Dermis microvascular lymphatic vessel endothelial cell (primary cell): ENCODE data around the gene BICDL1. TPM values are rescaled to one million over a fixed set of nuclear protein-coding genes. Genes with fewer than 3 reads are reported as not detected.

Experiments used
- DNase-seq, 2 donors: peaks; one replicate each; pipeline versions ENCODE4 v3.0.0 to v3.0.0-alpha.2; 2010; ENCODE audit warnings: low read depth in 2 of 2
- total RNA-seq: library from RNA; depleted of rRNA; stranded (reverse); fragments of >200 nt; gene quantifications from 2 replicates; pipeline ENCODE4 v1.2.1, GENCODE V29; 2014

The BICDL1 gene
- total RNA-seq, 1 donor from 2014 or later: not detected

DNA sequence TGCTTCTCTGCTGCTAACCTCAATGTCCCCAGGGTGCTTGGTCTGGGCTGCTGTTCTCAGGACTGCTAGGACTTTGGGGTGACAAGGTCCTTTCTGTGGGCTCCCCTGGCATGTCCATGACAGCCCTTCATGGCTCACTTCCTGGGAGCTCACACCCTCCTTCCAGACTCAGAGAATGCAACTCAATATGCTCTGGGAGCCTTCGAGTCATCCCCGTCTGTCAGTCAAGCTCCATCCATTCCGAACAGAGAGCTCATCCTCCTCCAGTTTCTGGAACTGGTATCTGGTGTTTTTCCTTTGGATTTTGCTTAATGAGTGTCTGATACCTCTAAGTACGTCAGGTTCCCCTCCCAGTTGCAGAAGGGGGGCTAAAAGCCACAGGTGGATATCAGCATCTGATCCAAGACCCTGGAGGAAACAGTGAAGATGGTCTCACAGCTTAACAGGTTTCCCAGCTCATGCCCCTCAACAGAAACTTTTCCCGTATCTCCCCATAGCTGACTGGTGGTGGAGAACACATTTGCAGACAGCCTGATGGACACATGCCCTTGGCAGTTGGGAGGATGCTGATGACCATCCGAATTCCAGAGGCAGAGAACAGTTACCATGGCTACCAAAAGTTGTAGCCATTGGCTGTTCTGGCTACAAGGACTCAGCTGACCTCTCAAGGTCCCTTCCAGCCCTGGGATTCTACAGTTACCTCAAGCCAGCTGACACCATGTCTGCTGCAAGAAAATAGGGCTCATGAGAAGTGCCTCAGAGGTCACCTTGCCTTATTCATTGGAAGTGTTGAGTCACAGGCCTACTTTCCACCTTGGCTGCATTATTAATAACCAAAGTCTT, 137.0 kb downstream of the BICDL1 start:
- peak in 1 of 2 donors; percentile 72 for DNase-seq

DNA sequence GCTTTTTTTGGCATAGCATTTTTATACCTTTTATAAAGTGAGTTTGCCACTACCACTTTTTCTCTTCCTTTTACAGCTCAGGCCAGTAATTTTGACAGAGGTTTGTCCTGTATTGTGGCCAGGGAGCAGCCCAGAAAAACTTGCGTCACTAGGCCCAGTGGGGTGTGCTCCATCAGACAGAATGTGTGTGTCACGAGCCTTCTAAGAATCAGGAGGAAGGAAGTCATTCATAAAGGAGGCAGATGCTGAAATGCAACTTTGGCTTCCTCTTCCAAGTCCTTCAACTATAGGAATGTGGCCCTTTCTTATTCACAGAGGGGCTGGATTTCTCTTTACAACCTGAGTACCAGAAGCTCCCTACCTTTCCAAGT, 137.6 kb downstream of the BICDL1 start:
- DNase-seq: peak in 1 of 2 donors; percentile 82

DNA sequence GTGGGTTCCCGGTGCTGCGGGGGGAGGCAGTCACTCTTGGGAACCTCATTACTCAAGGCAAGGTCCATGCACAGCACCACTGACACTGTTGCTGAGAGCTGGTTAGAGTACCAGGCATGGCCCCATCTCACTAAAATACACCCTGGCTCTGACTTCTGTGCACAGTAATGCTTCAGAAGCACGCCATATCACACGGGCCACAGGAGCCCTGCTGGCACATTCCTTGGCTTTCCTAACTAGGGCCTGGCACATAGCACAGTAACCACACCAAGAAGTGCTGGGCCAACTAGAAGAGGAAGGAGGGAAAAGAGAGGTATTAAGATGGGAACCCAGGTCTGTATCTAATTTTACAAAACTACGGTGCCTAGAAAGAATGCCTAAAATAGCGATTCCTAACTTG, 141.0 kb downstream of the BICDL1 start:
- no peak for DNase-seq

DNA sequence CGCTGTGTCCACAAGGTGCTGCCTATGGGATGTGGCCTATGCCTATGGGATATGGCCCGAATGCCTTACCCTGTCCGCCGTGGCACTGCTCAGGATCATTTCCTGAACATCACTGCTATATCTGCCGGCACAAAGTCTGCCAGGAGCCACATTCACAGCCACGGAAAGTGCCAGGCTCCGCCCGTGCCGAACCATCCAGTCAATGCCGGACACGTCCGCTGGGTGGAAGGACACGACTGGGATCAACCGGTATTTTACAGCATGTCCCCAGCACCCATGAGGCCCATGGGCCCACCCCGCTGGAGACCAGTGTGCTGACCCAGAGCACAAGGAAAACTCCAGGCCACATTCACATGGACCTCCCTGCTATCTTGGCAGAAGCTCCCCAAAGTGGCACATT, 142.1 kb downstream of the BICDL1 start:
- DNase-seq: no peak

DNA sequence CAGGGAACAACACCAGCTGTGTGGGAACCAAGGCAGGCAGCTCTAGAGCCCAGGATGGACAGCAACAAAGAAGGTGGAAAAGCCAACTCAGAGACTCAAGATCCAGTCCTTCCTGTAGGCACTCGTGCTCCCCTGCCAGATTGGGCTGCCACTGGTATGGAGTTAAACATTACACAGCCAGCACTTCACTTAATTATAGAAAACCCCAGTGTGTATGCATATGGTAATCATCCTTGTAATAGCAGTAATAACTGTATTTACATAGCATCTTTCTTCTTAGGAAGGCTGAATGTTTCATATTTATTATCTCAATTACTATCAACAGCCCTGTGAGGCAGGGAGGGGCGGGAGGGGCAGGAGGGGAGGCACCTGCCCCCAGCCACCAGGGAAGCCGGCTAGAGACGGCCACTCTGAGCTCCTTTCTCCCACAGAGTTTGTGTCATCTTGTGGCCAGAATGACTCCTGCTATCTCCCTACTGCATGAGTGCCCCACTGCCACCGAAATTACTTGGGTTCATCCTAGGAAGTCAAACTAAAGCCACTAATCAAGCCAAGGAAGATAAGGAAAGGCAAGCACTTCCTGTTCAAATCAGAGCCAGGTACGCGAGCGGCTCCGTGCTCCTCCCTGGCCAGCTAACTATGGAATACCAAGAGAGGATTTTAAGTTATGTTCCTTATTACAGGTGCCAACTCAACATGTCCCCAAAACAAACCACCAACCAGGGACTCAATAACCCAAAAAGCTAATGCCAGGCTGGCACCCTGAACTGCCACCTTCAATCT, 143.2 kb downstream of the BICDL1 start:
- no peak for DNase-seq

DNA sequence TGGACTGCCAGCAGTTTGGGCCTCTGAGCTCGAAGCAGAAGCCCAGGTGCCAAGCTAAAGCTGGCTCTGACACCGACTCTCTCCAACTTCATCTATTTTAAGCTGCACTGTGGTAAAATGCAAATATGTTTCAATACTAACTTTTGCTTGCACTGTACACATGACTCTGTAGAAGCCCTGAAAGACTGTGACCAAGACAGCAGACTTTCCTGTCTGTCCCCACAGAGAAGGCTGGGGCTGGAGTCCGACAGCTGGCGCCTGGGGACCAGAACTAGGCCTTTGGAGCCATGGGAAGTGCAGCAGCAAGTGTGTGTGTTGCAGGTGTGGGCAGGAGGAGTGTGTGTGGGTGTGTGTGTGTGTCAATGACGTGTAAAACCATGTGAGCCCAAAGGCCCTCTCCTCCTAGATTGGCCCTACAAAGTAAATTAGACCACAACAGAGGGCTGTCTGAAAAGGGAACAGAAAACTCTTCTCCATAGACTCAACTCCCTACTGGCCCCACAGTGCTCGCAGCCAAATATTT, 143.9 kb downstream of the BICDL1 start:
- DNase-seq: no peak

DNA sequence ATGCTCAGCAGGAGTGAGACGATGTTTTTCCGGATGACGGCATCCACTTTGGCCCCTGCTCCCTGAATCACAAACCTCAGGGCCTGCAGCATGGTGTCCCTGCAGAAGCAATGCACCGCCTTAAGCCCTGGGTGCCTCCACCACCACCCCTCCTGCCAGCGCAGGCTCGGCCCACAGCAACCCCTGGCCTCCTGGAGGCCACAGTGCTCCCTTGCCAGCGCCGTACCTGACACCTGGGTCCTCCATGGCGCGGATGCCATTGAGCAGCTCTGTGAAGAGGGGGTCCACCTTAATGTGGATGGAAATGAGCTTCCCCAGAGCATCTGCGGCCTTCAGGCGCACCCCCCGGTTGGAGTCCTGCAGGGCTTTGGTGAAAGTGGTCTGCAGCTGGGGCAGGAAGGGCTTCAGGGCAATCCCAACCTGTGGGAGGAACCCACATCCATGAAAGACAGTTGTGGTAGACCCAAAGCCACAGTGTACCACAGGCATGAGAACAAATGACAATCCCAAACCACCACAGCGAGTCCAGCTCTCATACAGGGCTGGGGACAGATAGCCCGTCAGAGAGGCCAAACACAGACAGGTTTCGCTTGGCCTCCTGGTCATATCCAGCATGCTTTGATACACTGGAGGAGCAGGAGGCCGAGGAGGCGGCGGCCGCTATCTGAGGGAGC, 145.4 kb downstream of the BICDL1 start:
- no peak for DNase-seq

DNA sequence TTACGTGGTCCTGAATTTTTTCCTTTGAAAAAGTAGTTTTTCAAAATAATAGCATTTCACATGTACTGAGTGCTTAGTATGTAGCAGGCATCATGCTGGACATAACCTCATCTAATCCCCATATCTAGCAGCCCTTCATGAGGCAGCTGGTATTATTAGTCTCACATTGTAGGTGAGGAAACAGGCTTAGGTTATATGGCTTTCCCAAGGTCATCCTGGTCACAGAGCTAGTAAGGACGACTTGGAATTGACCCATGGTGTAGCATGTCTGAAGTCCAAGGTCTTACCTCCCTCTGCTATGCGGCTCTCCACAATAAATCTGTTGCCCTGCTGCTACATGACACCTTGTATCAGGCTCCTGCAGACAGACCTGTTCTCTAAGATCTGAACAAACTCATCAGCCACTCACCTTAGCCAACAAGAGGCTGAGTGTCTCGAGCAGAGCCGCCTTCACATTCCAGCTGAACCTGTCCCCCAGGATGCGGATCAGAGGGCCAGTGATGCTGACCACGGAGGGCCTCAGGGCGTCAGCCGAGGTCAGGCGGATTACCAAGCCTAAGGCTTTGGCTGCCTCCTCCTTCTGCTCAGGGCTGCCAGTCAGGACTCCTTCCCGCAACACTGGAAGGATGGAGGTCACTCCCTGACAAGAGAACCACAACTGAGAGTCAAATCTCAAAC, 147.2 kb downstream of the BICDL1 start:
- no peak for DNase-seq

DNA sequence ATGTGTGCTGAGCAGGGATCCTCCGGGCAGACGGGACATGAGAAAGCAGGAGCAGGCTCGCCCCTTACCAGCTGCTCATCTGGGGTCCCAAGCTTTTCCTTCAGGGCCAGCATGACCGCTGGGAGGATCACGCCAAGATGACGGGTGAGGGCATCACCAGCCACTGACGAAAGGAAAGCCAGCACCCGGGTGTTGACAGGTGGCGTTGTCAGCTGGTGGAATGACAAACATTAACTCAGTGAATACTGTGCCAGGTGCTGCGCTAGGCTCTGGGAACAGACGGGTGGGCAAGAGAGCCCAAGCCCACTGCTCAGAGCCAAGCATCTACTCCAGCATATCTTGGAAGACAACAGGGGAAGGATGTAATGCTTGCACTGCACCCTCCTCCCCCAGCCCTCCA, 148.8 kb downstream of the BICDL1 start:
- DNase-seq: no peak

DNA sequence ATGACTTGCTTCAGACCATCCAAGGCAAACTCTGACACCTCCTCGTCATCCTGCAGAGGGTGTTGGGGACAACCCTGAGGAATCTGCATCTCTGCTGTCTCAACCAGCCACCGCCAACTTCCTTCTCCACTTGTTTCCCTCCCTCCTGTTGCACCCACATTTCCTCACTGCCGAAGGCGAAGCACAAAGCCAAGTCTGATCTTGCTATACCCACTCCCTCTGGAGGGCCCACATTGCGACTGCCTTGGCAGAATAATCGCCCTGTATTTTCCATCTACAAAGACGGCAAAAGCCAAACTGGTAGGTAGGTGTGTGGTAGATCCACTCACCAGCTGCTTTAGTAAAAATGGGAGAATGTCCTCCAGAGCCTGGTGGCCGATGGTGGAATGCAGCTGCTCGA, 149.3 kb downstream of the BICDL1 start:
- no peak for DNase-seq

DNA sequence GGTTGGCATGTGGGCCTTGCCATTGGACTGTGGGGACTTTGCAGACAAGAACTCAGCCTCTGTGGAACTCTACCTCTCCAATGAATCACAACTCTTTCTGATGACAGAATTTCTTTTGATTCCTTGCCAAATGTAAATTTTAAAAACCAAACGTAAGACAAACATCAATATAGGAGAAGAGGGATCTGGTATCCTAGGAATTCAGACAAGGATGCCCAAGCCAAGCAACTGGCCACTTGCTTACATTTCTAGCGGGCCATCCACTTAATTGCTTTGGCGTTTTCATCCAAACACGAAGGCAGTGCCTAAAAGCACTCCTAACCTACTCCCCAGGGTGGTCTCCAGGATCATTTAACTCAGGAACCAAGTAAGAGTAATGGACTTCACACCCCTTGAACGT, 150.9 kb downstream of the BICDL1 start:
- no peak for DNase-seq

DNA sequence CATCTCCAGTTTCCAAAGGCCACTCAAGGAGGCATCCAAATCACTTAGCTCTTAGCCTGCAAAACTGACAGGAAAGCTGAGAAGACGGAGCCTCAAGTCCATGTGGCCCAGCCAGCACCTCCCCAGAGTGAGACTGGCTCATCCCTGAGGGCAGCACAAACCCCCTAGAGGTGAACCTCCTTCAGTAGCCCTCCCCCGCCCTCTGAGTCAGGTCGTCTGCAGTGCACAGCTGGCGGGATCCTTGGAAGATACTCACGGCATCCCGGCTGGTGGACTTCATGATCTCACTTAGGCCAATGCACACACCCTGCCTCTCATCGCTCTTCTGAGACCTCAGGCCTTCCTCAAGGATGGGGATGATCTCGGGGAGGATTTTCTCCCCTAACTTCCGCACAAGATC, 151.6 kb downstream of the BICDL1 start:
- no peak for DNase-seq

DNA sequence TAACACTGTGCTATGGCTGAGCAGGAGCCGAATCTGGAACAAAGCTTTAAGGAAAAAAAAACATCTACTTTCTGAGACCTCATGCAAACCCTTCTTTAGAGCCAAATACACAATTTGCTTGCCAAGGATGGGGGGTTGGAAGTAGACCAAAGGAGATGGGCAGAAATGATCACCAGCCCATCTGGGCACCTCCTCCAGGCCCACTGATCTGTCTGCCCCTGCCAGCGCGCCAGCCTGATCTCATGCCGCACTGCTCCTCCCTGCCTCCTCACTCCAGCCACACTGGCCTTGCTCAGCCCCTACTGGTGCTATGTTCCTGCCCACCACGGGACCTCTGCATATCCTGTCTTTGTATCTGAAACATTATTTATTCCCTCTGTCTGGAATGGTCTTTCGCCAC, 152.3 kb downstream of the BICDL1 start:
- no peak for DNase-seq

DNA sequence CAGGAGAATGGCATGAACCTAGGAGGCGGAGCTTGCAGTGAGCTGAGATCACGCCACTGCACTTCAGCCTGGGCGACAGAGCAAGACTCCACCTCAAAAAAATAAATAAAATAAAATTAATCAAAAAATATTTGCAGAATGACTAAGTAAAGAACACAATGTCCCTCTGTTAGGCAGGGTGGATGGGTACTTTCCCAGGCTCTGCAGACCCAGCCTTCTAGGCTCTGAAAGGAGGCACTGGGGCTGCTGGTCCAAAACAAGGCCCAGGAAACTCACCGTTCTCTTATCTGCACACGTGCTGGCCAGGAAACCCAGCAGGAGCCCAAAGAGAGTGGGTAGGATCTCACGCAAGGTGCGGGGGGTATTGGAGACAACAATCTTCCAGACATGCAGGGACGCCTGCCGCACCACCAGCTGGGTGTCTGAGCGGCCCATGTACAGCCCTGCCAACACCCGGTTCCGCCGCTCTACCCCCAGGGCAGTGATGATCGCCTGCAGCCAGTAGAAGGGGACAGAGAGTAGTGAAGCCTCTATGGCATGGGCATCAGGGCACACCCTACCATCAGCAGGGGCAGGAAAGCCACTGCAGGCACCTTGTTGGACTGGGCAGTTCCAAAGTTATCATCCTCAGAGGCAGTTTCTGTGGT, 153.3 kb downstream of the BICDL1 start:
- DNase-seq: no peak

Other genes starting within 250 kb of the BICDL1 start
- 5.3 and 9.6 TPM in 2 replicates for gene CIT, start 111.9 kb upstream of the BICDL1 start, total RNA-seq
- 38.8 and 42.0 TPM in 2 replicates for gene RAB35, start 127.5 kb downstream of the BICDL1 start, total RNA-seq
- gene GCN1, start 205.5 kb downstream of the BICDL1 start, total RNA-seq: 68.0 and 83.6 TPM in 2 replicates
- 2,789 and 3,613 TPM in 2 replicates for gene RPLP0, start 211.9 kb downstream of the BICDL1 start, total RNA-seq